Left lung (tissue), 14 donors: Measurements from ENCODE around the gene C15orf61. TPM values are rescaled to one million over a fixed set of nuclear protein-coding genes. Genes with fewer than 3 reads are reported as not detected.

ENCODE experiments used
- ATAC-seq: fragments of 200-7000 bp; cut with Tn5 transposase; one replicate; pipeline ENCODE4 v1.9.1; 2020; ENCODE audit warnings: moderate library complexity
- DNase-seq, 4 donors: peaks; one replicate each; pipeline ENCODE4 v3.0.0-alpha.2; 2013 to 2020
- H3K27ac ChIP-seq, 2 donors: fragments of 200-600 bp; sonication (generic) in 1 of 2; one replicate each; pipeline versions ENCODE4 v1.5.0 to v1.8.0; 2020 to 2021
- H3K27me3 ChIP-seq, 2 donors: fragments of 200-600 bp; sonication (generic) in 1 of 2; one replicate each; pipeline versions ENCODE4 v1.5.0 to v1.8.0; 2020 to 2021
- H3K36me3 ChIP-seq, 2 donors: fragments of 200-600 bp; sonication (generic) in 1 of 2; one replicate each; pipeline versions ENCODE4 v1.5.0 to v1.8.0; 2020 to 2021
- H3K4me1 ChIP-seq, 2 donors: fragments of 200-600 bp; one replicate each; pipeline ENCODE4 v1.8.0; 2021
- H3K4me3 ChIP-seq, 2 donors: fragments of 200-600 bp; sonication (generic) in 1 of 2; one replicate each; pipeline versions ENCODE4 v1.5.0 to v1.8.0; 2020 to 2021; ENCODE audit warnings: mild to moderate bottlenecking in 1 of 2
- H3K9me3 ChIP-seq, 2 donors: fragments of 200-600 bp; sonication (generic) in 1 of 2; one replicate each; pipeline versions ENCODE4 v1.5.0 to v1.8.0; 2020 to 2021
- intact Hi-C, 2 donors: fragments of 100-400 bp; cut with DNase I; formaldehyde crosslinking; loops; one replicate each; pipeline versions ENCODE4 v1.11.2 to v1.14.2; 2022
- long read RNA-seq, 12 donors: library from polyadenylated mRNA in 2 of 12; unstranded in 2 of 12; transcript quantifications; one replicate each; pipeline ENCODE4 v2.0.0 and lab custom pipeline, GENCODE V29; 2019 to 2026
- polyA plus RNA-seq, 6 donors: library from polyadenylated mRNA; unstranded; fragments of 120-200 nt; gene quantifications; one replicate each; pipeline ENCODE4 v1.2.1, GENCODE V29; 2013; ENCODE audit not compliant: insufficient read length in 6 of 6
- total RNA-seq, 2 donors: library from RNA; stranded (reverse); fragmentation: NEBNext Ultra II Directional; extraction: Animal tissue kit (Norgen Biotek cat#: 25700); gene quantifications; one replicate each; pipeline ENCODE4 v1.2.1, GENCODE V29; 2021
- TF ChIP-seq, protein P1 (sequence below), 2 donors: fragments of 200-600 bp; sonication (generic) in 1 of 2; IDR thresholded peaks; one replicate each; pipeline versions ENCODE4 v1.5.0 to v1.8.0; 2021; ENCODE audit warnings: antibody characterized with exemption in 2 of 2
- donor health status: DM: no; HTN: yes; CAD: no.
- donor health status: DM: no; HTN: no; CAD: no.

The C15orf61 gene
- total RNA-seq: 1 to 10 TPM; 5.8 to 6.9 TPM
- polyA plus RNA-seq: 1 to 10 TPM; 4.0 to 7.8 (median 6.4) TPM
- long read RNA-seq, donor 1, full-length matches to known transcripts: 13 of 13 reads
- long read RNA-seq, donor 1, partial matches to known transcripts: 0 of 13 reads
- long read RNA-seq, donor 1, other reads (novel, unspliced or antisense): 0 of 13 reads
- long read RNA-seq, donor 2, full-length matches to known transcripts: 11 of 11 reads
- long read RNA-seq, donor 2, partial matches to known transcripts: 0 of 11 reads
- long read RNA-seq, donor 2, other reads (novel, unspliced or antisense): 0 of 11 reads
- long read RNA-seq, donor 3, full-length matches to known transcripts: 16 of 16 reads
- long read RNA-seq, donor 3, partial matches to known transcripts: 0 of 16 reads
- long read RNA-seq, donor 3, other reads (novel, unspliced or antisense): 0 of 16 reads
- long read RNA-seq, donor 4, full-length matches to known transcripts: 28 of 29 reads
- long read RNA-seq, donor 4, partial matches to known transcripts: 0 of 29 reads
- long read RNA-seq, donor 4, other reads (novel, unspliced or antisense): 1 of 29 reads
- long read RNA-seq, donor 5, full-length matches to known transcripts: 13 of 13 reads
- long read RNA-seq, donor 5, partial matches to known transcripts: 0 of 13 reads
- long read RNA-seq, donor 5, other reads (novel, unspliced or antisense): 0 of 13 reads
- long read RNA-seq, donor 6, full-length matches to known transcripts: 12 of 12 reads
- long read RNA-seq, donor 6, partial matches to known transcripts: 0 of 12 reads
- long read RNA-seq, donor 6, other reads (novel, unspliced or antisense): 0 of 12 reads
- long read RNA-seq, donor 7, full-length matches to known transcripts: 9 of 14 reads
- long read RNA-seq, donor 7, partial matches to known transcripts: 0 of 14 reads
- long read RNA-seq, donor 7, other reads (novel, unspliced or antisense): 5 of 14 reads
- long read RNA-seq, donor 8, full-length matches to known transcripts: 10 of 10 reads
- long read RNA-seq, donor 8, partial matches to known transcripts: 0 of 10 reads
- long read RNA-seq, donor 8, other reads (novel, unspliced or antisense): 0 of 10 reads
- long read RNA-seq, donor 9: 0 reads
- long read RNA-seq, donor 10, full-length matches to known transcripts: 28 of 28 reads
- long read RNA-seq, donor 10, partial matches to known transcripts: 0 of 28 reads
- long read RNA-seq, donor 10, other reads (novel, unspliced or antisense): 0 of 28 reads
- long read RNA-seq, donor 11: 0 reads
- long read RNA-seq, donor 12, full-length matches to known transcripts: 9 of 9 reads
- long read RNA-seq, donor 12, partial matches to known transcripts: 0 of 9 reads
- long read RNA-seq, donor 12, other reads (novel, unspliced or antisense): 0 of 9 reads

DNA sequence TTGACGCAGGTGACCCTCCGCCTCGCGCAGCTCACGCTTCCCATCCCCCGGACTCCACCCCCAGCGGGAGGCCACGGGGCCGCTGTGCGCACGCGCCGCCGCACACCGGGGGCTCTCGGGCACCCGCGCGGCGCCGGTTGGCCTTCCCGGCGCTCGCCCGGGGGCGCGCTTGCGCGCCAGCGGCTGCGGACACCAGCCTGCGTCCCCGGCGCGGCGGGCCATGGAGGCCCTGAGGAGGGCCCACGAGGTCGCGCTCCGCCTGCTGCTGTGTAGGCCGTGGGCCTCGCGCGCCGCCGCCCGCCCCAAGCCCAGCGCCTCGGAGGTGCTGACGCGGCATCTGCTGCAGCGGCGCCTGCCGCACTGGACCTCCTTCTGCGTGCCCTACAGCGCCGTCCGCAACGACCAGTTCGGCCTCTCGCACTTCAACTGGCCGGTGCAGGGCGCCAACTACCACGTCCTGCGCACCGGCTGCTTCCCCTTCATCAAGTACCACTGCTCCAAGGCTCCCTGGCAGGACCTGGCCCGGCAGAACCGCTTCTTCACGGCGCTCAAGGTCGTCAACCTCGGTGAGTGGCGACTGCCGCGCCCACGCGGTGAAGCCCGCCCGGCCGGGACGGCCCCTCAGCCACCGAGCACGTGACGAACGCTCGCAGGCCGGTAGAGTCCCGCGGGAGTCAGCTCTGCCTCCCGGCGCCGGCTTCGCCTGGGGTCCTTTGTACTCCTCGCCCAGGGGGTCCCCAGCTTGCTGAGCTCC lies at the start of gene C15orf61:
C15orf61 (plus strand) TSS at position 103 of the 754 bp plus-strand sequence; CDS start at position 221, 118 bp downstream.
- Histone ChIP-seq H3K27ac (peak within 1 kb of the TSS; percentile 95 to 97), H3K27me3 (no peaks in the 10 kb centered on the region), H3K4me1 (peaks cover 0 to 34% of the 10 kb centered on the region in 2 donors), H3K9me3 (no peaks in the 10 kb centered on the region), H3K4me3 (peak within 1 kb of the TSS; percentile 74 to 85), H3K36me3 (no peaks in the 10 kb centered on the region)
- intact Hi-C loops: no loop called here
- TF ChIP-seq, protein P1, sequence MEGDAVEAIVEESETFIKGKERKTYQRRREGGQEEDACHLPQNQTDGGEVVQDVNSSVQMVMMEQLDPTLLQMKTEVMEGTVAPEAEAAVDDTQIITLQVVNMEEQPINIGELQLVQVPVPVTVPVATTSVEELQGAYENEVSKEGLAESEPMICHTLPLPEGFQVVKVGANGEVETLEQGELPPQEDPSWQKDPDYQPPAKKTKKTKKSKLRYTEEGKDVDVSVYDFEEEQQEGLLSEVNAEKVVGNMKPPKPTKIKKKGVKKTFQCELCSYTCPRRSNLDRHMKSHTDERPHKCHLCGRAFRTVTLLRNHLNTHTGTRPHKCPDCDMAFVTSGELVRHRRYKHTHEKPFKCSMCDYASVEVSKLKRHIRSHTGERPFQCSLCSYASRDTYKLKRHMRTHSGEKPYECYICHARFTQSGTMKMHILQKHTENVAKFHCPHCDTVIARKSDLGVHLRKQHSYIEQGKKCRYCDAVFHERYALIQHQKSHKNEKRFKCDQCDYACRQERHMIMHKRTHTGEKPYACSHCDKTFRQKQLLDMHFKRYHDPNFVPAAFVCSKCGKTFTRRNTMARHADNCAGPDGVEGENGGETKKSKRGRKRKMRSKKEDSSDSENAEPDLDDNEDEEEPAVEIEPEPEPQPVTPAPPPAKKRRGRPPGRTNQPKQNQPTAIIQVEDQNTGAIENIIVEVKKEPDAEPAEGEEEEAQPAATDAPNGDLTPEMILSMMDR (IDR thresholded peaks at IDR 0.05): no peak
- DNase-seq (peak; percentile 80 to 95 (median 92)), ATAC-seq (peak; percentile 92)

DNA sequence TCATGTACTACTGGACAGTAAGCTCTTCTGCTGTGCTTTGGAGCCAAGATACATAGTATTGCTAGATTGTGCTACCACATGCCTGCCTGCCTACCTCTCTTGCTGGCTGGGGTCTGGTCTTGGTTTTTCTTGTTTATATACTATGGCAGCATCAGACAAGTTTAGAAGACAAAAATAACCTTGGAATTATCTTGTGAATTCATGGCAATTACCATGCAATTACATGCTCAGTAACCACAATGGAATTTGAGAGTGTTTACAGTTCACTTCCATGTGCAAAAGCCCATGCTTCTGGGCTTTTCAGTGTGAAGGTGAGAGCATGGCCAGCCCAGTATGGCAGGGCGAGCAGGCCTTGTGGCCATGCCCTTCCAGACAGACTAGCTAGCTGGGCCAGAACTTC lies 48.0 kb upstream of the C15orf61 start:
- no peaks in the 10 kb centered on the region for H3K4me1 ChIP-seq
- no peak for DNase-seq

DNA sequence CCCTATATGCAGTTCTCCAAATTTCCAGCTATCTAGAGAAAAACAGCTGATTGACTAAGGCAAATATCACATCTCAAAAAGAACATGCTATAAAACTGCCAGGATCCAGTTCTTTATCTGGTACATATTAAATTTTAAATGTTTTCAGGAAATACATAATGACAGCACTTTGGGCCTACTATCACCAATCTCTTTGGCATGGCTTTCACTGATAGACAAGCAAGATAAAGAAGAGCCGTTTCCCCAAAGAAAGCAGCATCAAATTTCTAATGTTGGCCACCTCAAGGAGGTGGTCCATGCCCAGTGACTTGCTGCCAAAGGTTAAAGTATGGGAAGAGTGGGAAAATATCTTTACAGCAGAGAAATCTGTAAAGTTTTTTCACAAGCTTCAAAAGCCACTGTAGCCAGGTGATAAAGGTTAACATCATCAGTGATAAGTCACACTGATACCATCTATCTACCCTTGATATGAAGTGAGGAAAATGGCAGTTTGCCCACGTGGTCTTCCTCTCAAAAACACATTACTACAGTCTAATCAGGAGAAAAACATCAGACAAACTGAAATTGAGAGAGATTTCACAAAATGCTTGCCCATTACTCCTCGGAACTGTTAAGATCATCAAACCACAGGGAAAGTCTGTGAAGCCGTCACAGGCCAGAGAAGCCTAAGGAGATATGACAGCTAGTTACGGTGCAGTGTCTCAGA lies 46.4 kb upstream of the C15orf61 start:
- Histone ChIP-seq H3K36me3 (no peaks in the 10 kb centered on the region), H3K27me3 (no peaks in the 10 kb centered on the region), H3K9me3 (no peaks in the 10 kb centered on the region), H3K27ac (no peak overlapping the region), H3K4me1 (no peaks in the 10 kb centered on the region), H3K4me3 (no peak overlapping the region)
- intact Hi-C loops: no loop called here
- no peak for DNase-seq
- ATAC-seq: no peak
- TF ChIP-seq, protein P1 (IDR thresholded peaks at IDR 0.05): no peak

More for the DNA sequence above, 48.0 kb upstream of the C15orf61 start:
- H3K36me3 ChIP-seq: no peaks in the 10 kb centered on the region
- no peaks in the 10 kb centered on the region for H3K9me3 ChIP-seq
- peak; percentile 57 for ATAC-seq
- TF ChIP-seq, protein P1 (IDR thresholded peaks at IDR 0.05): no peak
- no peak overlapping the region for H3K4me3 ChIP-seq
- intact Hi-C loops: no loop called here
- H3K27ac ChIP-seq: no peak overlapping the region
- H3K27me3 ChIP-seq: no peaks in the 10 kb centered on the region

DNA sequence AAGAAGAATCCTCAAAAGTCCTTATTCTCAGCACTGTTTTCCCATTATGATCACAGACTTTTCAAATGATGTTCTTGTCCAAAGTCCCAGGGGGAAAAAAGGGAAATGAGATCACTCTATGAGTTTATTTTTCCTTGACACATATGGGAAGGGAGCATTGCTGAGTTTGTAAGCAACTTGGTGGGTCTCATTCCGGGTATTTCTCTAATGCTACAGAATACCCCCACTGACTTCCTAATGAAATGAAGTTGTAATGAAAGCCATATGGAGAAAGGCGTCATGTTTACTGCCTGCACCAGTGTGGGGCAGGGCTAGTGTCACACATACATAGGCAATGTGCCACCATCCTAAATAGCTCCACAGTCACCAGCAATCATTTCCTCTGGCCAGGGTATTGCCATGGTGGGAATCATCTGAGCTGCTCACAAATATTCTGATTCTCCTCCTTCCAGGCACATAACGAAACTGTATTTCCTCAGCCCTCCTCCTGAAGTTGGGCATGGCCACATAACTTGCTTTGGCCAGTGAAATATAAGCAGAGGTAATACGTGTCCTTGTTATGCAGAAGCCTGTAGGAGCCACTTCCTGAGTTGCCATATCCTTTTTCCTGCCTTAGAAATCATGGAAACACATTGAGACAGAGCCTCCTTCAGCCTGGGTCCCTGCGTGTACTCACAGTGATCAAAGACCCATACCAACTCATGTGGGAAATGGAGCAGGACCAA lies 41.0 kb upstream of the C15orf61 start:
- no peaks in the 10 kb centered on the region for H3K27me3 ChIP-seq
- no peaks in the 10 kb centered on the region for H3K9me3 ChIP-seq
- H3K4me1 ChIP-seq: no peaks in the 10 kb centered on the region
- DNase-seq: peak in 1 of 4 donors; percentile 13
- no peak overlapping the region for H3K27ac ChIP-seq
- no peak for ATAC-seq
- no peak overlapping the region for H3K4me3 ChIP-seq
- intact Hi-C loops: no loop called here
- H3K36me3 ChIP-seq: no peaks in the 10 kb centered on the region
- TF ChIP-seq, protein P1 (IDR thresholded peaks at IDR 0.05): no peak
